Daoy (cell line): ENCODE data around the gene FGF14. TPM values are rescaled to one million over a fixed set of nuclear protein-coding genes. Genes with fewer than 3 reads are reported as not detected.
A peak's percentile ranks its signal among the peaks of the same experiment; 100 is the strongest.
"Not testable (repeated sequence)": the region's sequence is repeated elsewhere in the genome, so short reads cannot be mapped to it uniquely, and the experiment has no call there.

Experiments
- DNase-seq: peaks from one replicate; pipeline ENCODE4 v3.0.0-alpha.2; 2015; ENCODE audit warnings: low read depth
- total RNA-seq: library from RNA; depleted of rRNA; stranded (reverse); fragments of >200 nt; shearing (Covaris generic); gene quantifications from 2 replicates; pipeline ENCODE4 v1.2.3, GENCODE V29; 2014

The FGF14 gene
- total RNA-seq, 1 experiment from 2014 or later: 0.06 TPM

- no peak for DNase-seq
Observed at GRCh38 chr13:101868585-101869469, 533.0 kb downstream of the FGF14 start.

DNA sequence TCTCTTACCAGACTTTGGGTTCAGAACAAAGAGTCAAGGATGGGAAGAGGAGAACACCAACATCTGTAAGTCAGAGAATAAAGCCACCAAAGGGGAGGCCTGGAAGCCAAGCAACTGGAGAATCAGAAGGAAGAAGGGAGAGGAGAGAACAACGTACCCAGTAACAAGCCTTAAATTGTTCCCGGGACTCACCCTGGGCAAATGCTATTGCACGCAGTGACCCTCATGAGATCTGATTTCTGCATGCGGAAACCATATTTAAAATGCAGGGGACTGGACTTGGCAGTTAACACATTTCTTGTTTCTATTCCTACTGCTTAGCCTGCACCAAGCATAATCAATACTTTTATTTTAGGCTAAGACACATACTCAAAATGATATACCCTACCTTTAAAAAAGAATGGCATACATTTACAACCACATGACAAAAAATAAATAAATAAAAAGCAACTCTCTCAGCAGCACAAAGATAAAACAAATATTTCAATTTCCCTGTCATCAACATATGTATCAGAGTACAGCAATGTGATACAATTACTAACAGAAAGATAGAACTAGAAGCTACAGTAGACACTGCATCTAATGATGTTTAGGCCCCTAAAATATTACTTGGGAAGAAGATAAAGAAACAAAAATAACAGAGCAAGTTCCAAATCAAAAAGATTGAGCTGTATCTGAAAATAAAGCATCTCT, 534.8 kb downstream of the FGF14 start:
- DNase-seq: no peak

- no peak for DNase-seq
Observed at GRCh38 chr13:101858860-101859259, 543.0 kb downstream of the FGF14 start.

DNA sequence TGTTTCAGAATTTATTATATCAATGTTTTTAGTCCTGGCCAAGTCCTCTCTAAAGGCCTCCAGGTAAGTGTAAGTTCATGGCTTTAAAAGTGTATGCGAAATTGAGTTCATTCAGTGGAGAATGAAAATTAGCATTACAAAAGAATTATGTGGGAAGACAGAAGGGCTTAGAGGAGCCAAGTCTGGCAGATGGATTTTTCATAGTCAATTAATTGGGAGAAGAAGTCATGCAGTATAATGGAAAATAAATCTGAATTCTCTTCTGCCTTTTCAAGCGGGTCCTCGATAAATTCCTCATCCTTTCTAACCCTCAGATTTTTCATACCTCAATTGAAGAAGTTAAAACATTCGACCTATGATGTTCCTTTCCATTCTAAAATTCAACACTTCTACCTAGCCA, 555.1 kb downstream of the FGF14 start:
- DNase-seq: no peak

GRCh38 chr13:101846249-101846648, 555.6 kb downstream of the FGF14 start:
- no peak for DNase-seq

GRCh38 chr13:101845245-101846020, 556.4 kb downstream of the FGF14 start:
- DNase-seq: peak; percentile 53

- no peak for DNase-seq
Observed at GRCh38 chr13:101841698-101842097, 560.1 kb downstream of the FGF14 start.

- DNase-seq: peak; percentile 31
Observed at GRCh38 chr13:101838323-101838722, 563.5 kb downstream of the FGF14 start.

GRCh38 chr13:101837778-101838177, 564.1 kb downstream of the FGF14 start:
- DNase-seq: not testable (repeated sequence)

DNA sequence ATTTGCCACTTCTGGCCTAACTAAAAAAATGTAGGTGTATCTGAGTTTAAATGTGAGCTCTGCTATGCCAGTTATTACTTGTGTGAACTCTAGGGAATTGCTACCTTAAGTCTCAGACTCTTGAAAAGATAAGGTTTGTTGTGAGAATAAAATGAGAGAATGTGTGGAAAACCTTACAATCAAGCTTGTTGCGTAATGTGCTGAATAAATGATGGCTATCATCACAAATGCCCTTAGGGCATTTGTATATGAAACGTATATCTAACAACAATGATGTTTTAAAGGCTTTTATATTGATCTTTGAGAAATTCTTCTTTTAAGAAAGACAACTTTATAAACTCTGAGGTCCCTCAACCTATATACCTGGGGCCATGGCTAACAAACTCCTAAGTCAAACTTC, 564.6 kb downstream of the FGF14 start:
- no peak for DNase-seq

GRCh38 chr13:101835920-101836319, 565.9 kb downstream of the FGF14 start:
- no peak for DNase-seq

- DNase-seq: no peak
Observed at GRCh38 chr13:101833671-101834070, 568.2 kb downstream of the FGF14 start.

- no peak for DNase-seq
Observed at GRCh38 chr13:101830035-101830434, 571.8 kb downstream of the FGF14 start.

- no peak for DNase-seq
Observed at GRCh38 chr13:101829484-101829883, 572.4 kb downstream of the FGF14 start.

GRCh38 chr13:101828119-101828518, 573.7 kb downstream of the FGF14 start:
- no peak for DNase-seq

DNA sequence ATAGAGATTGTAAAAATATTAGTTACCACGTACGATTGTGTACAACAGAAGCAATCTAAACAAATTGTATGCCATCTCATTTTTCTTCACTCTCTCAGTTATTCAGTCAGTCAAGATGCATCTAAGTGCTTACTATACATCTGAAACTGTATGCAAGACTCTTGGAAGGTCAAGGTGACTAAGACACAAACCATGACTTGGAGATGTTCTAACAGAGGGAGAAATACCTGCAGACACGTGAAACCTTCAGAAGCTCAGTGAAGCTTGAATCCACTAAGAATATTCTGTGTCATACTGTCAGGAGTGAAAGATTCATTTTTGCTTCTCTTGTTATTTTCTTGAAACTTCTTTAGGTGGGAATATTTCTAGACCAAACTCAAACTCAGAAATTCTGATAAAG, 584.0 kb downstream of the FGF14 start:
- no peak for DNase-seq

- DNase-seq: no peak
Observed at GRCh38 chr13:101811881-101812280, 590.0 kb downstream of the FGF14 start.

DNA sequence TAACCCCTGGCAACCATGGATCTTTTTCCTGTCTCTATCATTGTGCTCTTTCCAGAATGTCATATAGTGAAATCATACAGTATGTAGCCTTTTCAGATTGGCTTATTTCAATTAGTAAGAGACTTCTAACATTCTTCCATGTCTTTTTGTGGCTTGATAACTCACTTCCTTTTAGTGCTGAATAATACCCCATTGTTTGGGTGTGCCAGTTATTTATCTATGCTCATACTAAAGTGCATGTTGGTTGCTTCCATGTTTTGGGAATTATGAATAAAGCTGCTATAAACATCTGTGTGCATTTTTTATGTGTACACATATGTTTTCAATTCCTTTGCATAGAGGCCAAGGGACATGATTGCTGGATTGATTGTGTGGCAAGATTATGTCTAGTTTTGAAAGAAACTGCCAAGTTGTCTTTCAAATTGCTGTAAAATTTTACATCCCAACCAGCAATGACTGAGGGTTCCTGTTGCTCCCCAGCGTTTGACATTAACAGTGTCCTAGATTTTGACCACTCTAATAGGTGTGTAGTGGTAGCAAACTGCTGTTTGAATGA, 590.5 kb downstream of the FGF14 start:
- peak; percentile 1 for DNase-seq

DNA sequence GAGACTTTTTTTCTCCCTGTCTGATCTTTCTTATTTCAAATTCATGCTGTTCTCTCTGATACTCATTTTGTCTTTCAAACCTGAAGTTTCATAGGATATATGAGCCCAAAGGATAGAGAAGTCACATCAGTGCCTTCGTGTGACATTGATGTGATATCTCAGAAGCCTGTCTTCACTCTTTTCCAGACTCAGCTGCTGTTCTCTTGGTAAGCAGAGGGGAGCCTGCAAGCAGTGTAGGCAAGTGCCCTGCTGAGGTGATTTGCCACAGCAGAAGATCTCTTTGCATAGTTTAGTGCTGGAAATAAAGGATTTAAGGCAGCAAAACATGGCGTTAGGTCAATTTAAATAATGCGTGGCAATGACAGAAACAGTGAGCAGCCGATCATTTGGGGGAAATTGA, 602.7 kb downstream of the FGF14 start:
- DNase-seq: no peak

- DNase-seq: no peak
Observed at GRCh38 chr13:101798437-101798836, 603.4 kb downstream of the FGF14 start.

DNA sequence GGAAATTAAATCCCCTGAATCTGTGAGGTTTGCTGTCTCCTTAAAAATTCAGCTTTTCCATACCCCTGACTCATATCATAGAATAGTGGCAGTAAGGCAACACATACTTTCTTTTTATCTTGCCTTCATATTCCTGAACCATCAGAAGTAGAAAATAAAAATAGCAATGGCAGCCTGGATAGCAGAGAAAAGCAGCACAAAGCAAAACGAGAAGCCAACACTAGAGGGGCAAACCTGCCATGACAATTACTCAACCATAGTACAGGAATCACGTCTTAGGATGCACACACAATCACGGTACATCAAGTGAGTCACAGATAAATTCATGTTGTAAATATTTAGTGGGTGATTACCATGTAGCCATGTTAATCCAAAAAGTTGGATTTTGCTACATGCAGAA, 606.4 kb downstream of the FGF14 start:
- DNase-seq: no peak

- DNase-seq: no peak
Observed at GRCh38 chr13:101795025-101795424, 606.8 kb downstream of the FGF14 start.
